HFFc6 (cell line): ENCODE data around the gene CGRRF1. TPM values are rescaled to one million over a fixed set of nuclear protein-coding genes. Genes with fewer than 3 reads are reported as not detected.
A peak's percentile ranks its signal among the peaks of the same experiment; 100 is the strongest.

ENCODE experiments used
- DNase-seq: peaks from one replicate; pipeline ENCODE4 v3.0.0-alpha.2; 2018
- H3K27ac Mint-ChIP-seq: 2 replicates; pipeline ENCODE4 v1.8.0; 2020; ENCODE audit warnings: mild to moderate bottlenecking, mixed read lengths
- H3K27me3 Mint-ChIP-seq: 2 replicates; pipeline ENCODE4 v1.8.0; 2021; ENCODE audit warnings: mild to moderate bottlenecking, moderate library complexity, mixed read lengths; ENCODE audit not compliant: insufficient read depth
- H3K36me3 Mint-ChIP-seq: 2 replicates; pipeline ENCODE4 v1.8.0; 2021; ENCODE audit warnings: low read depth, mixed read lengths
- H3K4me1 Mint-ChIP-seq: 2 replicates; pipeline ENCODE4 v1.8.0; 2020; ENCODE audit warnings: low read depth, mixed read lengths
- H3K4me3 Mint-ChIP-seq: 2 replicates; pipeline ENCODE4 v1.8.0; 2020; ENCODE audit warnings: mild to moderate bottlenecking, moderate library complexity, mixed read lengths
- H3K9me3 Mint-ChIP-seq: 2 replicates; pipeline ENCODE4 v1.8.0; 2020; ENCODE audit warnings: mild to moderate bottlenecking, mixed read lengths
- CTCF ChIP-seq: fragments of 200-600 bp; sonication (generic); IDR thresholded peaks from 2 replicates; pipeline ENCODE4 v1.5.0; 2021; ENCODE audit warnings: antibody characterized with exemption, mild to moderate bottlenecking
- total RNA-seq, 6 experiments: library from RNA; stranded (reverse); fragmentation: NEBNext Ultra II Directional; extraction: Animal tissue kit (Norgen Biotek cat#: 25700); gene quantifications; 2 replicates in 1 of 6; 3 replicates in 5 of 6; pipeline ENCODE4 v1.2.3, GENCODE V29; 2021

The CGRRF1 gene
- total RNA-seq, 6 experiments from 2014 or later = 11.3 to 13.1 (median 12.1) TPM

GRCh38 chr14:54498579-54498978 lies 11.1 kb upstream of the CGRRF1 start:
- Mint-ChIP-seq H3K4me1 (peaks cover 33% of the 10 kb centered on the region), H3K36me3 (no peaks in the 10 kb centered on the region), H3K27ac (no peak overlapping the region), H3K4me3 (no peak overlapping the region), H3K9me3 (no peaks in the 10 kb centered on the region), H3K27me3 (no peaks in the 10 kb centered on the region; the same call in 1 of the 2 replicates)
- DNase-seq = no peak
- TF ChIP-seq CTCF = no peak

GRCh38 chr14:54500744-54501143 lies 9.0 kb upstream of the CGRRF1 start:
- Mint-ChIP-seq H3K4me3 (no peak overlapping the region), H3K9me3 (no peaks in the 10 kb centered on the region), H3K27ac (no peak overlapping the region), H3K36me3 (no peaks in the 10 kb centered on the region), H3K27me3 (peaks cover 4% of the 10 kb centered on the region; the same call in 1 of the 2 replicates), H3K4me1 (peaks cover 36% of the 10 kb centered on the region)
- no peak for TF ChIP-seq CTCF
- no peak for DNase-seq

- no peak for TF ChIP-seq CTCF
- H3K9me3 Mint-ChIP-seq = no peaks in the 10 kb centered on the region
- no peaks in the 10 kb centered on the region for H3K36me3 Mint-ChIP-seq
- no peak for DNase-seq
- no peak overlapping the region for H3K27ac Mint-ChIP-seq
- no peak overlapping the region for H3K4me3 Mint-ChIP-seq
- H3K27me3 Mint-ChIP-seq = peaks cover 4% of the 10 kb centered on the region; the same call in 1 of the 2 replicates
- peaks cover 36% of the 10 kb centered on the region for H3K4me1 Mint-ChIP-seq
These were observed 8.2 kb upstream of the CGRRF1 start for GRCh38 chr14:54501480-54501879.

GRCh38 chr14:54502602-54503001 lies 7.1 kb upstream of the CGRRF1 start:
- H3K9me3 Mint-ChIP-seq = no peaks in the 10 kb centered on the region
- peaks cover 36% of the 10 kb centered on the region for H3K4me1 Mint-ChIP-seq
- no peak overlapping the region for H3K4me3 Mint-ChIP-seq
- no peak overlapping the region for H3K27ac Mint-ChIP-seq
- TF ChIP-seq CTCF = no peak
- no peaks in the 10 kb centered on the region for H3K36me3 Mint-ChIP-seq
- no peak for DNase-seq
- peaks cover 4% of the 10 kb centered on the region; the same call in 1 of the 2 replicates for H3K27me3 Mint-ChIP-seq

GRCh38 chr14:54503486-54503885 lies 6.2 kb upstream of the CGRRF1 start:
- DNase-seq = peak; percentile 56
- H3K36me3 Mint-ChIP-seq = no peaks in the 10 kb centered on the region

More at GRCh38 chr14:54503486-54503885, 6.2 kb upstream of the CGRRF1 start:
- H3K4me3 Mint-ChIP-seq = no peak overlapping the region
- H3K4me1 Mint-ChIP-seq = peaks cover 30% of the 10 kb centered on the region
- H3K9me3 Mint-ChIP-seq = no peaks in the 10 kb centered on the region
- peaks cover 4% of the 10 kb centered on the region; the same call in 1 of the 2 replicates for H3K27me3 Mint-ChIP-seq
- peak; percentile 69 for TF ChIP-seq CTCF
- no peak overlapping the region for H3K27ac Mint-ChIP-seq
